GM21717 (cell line): ENCODE measurements around the gene AKNAD1.

ENCODE experiments used
- ATAC-seq: cut with Tn5 transposase; IDR thresholded peaks from one replicate; pipeline ENCODE4 v1.9.1; 2021; ENCODE audit warnings: mild to moderate bottlenecking, moderate library complexity; ENCODE audit not compliant: unreplicated experiment

AKNAD1 gene

DNA sequence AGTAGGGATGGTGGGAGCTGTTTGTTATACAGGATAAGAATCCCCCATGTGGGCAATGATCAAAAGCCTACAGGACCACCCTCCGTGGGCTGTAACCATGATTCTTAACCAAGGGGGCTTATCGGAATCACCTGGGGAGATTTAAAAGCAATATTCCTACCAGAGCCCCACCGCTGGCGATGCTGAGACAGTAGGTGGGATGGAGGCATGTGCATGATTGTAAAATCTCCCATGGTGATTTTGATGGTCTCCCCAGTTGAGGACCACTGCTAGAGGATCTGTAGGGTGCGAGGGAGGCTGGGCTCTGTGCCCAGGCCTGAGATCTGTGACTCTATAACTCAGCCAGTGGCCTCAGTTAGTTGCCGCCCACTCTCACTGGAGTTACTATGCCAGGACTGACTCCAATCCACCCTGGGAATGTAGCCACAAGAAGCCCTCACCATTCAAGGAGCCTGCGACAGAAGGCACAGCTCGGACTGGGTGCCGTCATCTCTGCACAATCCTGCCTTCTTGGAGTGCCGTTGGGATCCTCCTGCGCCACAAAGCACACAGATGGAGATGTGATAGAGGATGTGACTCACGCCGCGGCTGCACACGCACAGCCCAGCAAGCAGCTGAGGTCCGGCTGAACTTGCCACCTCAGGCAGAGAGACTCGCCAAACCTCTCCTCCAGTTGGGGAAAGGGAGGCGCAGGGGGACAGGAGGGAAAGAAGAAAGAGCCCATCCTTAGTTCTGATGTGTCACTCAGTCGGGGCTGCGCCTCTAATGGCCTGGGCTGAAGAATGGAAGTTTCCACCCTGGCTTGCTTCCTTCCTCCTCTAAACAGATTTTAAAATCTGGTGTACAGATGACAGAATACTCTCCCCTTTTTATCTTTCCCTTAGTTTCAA lies 26.5 kb downstream of the AKNAD1 start:
- no peak for ATAC-seq

DNA sequence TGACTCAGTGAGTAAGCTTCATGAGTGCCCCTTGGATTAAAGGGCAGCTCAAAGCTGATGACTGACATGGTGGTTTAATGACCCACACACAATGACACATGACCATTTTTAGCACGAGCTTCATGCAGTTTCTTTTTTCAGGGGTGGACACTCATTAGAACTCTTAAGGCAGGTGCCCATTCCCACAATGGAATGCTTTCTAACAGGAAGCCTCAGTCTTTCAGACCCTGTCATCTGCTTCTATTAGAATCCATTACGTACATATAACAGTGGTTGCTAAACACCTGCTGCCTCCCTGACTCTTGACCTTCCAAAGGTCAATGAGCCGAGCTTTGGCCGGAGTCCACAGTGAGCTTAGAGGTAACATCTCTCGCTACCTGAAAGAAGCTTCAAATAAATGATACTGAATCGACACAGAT lies 27.4 kb downstream of the AKNAD1 start:
- ATAC-seq: no peak

DNA sequence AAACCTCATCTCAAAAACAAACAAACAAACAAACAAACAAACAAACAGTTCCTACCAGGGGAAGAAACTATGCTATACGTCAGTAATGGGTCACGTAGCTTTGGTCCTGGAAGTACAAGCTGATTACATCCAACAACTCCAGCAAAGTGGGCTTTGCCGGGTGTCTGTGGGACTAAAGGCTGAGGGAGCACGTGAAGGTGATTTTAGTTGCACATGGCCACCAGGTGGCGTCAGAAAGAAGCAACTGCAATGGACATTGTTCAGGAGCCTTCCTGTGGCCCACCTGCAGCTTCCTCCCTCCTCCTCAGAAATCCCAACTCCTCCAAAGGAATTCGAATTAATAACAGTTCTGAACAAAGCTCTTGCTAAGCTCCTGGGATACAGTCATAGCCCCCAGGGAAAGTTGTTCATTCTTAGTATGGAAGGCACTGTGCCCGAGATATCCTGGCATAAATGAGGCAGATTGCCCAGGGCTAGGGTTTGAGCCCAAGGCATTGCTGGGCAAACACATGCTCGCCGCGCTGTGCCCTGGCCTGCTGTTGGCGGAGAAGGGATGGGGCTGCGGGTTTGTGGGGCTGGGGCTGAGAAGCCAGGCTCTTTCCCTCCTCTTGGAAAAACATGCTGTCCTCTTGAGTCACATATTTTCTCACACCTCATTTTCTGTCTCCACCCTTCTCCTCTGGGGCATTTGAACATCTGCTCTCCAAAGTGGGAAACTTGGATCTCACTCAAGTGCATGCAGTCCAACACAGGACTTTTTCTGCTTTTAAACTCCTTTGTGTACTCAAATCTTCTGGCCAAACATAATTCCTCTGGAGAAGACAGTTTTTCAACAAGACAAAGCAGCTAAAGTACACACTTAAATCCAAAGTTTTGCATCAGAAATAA lies 28.6 kb downstream of the AKNAD1 start:
- no peak for ATAC-seq

DNA sequence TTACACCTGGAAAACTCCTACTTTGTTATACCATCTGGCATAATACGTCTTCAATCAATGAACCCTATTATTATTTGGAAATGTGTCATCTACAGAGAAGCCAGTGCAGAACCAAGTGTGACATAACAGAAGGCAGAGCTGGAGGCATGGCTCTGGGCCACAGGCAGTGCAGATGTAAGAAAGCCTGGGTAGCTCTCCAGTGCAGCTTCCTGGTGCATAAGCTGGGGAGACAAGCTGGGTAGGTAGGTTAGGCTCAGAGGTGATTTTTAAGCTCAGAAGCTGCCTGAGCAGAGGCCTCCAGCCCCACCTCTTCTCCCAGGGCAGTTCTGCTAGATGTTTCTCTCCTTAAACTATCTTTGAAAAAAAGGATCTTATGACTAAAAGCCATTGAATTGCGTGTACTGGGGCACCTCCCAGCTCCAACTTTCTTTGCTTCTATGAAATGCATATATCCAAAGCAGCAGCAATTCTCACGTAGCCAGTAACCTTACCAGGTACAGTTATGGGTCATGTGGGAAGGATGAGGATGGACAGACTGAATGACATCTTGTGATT lies 30.7 kb downstream of the AKNAD1 start:
- no peak for ATAC-seq

DNA sequence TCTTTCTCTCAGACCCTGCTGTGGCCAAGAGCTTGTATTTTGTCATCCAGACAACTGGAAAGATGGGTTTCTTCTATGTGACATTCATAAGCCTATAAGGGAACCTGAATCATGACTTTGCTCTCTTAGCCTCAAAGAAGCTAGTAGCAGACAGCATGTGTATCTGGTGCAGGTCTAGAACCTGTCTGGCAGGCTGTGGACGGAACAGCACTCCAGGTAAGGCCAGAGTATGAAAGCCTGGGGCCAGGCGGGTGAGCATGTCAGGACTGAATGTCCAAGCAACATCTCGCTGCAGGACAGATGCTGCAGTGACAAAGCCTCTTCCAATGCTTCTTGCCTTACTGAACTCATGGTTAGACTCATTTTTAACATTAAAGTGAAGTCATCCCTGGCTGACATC lies 32.8 kb downstream of the AKNAD1 start:
- ATAC-seq: no peak

DNA sequence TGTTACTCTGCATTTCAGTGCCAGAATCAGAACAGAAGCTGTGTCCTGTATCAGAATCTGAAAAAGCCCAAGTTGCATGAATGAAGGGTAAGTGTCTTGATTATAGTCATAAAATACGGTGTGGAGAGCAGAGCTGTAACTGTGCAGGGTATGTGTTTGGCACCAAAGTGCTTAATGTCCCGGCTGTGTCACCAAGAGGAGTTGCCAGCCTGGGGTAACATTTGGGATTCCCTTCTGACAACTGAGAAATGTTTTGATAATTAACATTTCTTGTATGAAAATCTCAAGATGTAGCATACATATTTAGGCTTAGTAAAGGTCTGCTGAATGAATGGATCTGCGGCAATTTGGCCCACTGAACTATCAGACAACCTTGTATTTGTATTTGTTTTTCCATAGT lies 33.3 kb downstream of the AKNAD1 start:
- no peak for ATAC-seq

DNA sequence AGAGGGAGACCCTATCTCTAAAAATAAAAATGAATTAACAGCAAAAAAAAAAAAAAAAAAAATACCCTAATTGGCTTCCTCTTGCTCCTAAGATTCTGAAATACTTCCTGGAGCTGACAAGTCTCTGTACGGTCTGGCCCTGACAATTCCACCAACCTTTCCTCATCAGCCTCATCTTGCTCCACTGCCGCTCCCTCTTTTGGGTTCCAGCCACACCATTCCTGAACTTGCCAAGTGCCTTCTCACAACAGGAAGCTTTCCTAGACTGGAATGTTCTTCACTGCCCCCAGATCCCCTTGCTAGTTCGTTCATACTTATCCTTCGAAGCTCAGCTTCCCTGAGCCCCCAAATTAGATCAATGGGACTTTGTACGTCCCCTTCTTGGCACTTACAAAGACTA lies 37.0 kb downstream of the AKNAD1 start:
- ATAC-seq: no peak

DNA sequence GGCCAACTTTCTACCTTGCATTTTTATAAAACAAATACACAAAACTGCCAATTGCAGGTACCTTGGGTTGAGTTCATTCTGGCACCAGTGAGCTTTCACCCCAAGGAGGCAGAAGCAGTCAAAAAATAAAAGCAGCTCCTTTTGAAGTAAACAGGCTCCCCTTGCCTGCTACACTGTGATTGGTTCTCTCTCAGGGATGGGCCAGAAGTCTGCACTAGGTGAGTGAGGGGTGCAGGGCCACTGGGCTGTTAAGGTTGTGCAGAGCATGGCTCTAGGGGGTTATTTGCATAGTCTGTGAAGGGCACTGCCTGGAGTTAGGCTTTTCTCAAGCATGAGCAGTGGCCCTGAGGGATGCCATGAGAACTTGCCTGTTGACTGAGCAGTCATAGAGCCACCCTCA lies 39.1 kb downstream of the AKNAD1 start:
- ATAC-seq: no peak

DNA sequence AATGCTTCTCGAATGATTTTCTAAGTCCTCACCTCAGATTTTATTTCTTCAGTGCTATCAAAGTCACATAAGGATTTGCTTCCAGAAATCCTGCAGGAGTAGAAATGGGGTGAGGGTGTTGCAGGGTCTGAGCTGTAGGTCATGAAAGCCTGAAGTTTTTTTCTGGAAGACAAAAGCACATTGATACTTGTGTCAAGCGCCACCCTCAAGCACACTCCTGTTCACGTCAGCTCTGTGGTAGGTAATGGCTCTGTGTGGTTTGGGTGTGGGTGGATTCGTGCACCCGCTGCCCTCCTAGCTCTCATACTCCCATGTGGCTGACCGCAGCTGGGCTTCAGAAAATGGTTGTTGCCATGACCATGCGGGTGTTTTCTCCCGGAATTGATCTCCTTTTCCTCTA lies 39.9 kb downstream of the AKNAD1 start:
- no peak for ATAC-seq

DNA sequence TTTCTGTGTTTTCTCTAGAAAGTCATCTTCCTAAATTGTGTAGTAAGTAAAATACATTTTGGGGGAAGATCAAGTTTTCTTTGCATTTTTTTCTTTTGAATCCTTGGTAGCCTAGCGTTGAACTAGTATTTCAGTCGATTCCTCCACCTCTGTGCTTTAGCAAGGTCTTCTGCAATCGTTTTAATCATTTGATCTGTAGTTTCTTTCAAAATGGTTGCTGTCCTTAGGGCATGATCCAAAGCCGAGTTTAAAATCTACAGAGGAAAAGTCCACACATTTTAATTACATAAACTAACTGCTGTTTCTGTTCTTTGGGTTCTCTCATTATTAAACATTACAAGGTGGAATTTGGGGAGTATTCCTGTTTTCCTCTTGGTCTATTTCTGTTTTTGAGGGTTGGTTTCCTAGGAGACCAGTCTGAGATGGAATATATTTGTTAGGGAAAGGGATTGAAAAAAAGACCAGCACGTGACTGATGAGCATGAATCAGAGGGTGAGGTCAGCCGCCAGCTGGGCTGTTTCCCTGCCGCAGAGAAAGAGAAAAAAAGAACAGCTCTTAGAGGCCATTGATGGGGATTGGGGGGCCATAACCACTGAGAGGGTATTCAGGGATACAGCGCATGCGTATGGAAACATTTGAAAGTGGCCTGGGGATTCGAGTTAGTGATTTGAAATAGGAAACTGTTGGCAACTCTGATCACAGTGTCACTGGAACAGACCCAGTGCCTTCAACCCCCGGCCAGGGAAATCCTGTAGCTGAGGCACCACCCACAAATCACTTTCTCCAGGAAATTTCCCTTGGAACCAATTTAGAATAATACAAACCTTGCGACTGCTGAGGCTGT lies 40.6 kb downstream of the AKNAD1 start:
- no peak for ATAC-seq

DNA sequence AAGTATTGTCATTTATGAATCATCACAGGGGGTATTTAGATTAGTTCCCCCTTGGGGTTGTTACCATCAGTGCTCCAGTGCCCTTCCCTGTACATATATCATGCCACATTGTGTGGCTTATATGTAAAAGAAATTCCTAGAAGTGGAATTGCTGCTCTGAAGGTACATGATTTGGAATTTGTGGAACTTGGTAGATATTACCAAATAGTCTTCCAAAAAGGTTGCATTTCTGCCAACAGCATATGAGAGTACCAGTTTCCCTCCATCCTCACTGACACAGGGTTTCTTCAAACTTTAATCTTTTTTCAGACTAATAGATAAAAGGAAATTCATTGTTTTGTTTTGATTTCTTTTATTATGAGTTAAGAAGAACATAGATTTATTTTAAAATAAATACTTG lies 41.3 kb downstream of the AKNAD1 start:
- ATAC-seq: no peak

DNA sequence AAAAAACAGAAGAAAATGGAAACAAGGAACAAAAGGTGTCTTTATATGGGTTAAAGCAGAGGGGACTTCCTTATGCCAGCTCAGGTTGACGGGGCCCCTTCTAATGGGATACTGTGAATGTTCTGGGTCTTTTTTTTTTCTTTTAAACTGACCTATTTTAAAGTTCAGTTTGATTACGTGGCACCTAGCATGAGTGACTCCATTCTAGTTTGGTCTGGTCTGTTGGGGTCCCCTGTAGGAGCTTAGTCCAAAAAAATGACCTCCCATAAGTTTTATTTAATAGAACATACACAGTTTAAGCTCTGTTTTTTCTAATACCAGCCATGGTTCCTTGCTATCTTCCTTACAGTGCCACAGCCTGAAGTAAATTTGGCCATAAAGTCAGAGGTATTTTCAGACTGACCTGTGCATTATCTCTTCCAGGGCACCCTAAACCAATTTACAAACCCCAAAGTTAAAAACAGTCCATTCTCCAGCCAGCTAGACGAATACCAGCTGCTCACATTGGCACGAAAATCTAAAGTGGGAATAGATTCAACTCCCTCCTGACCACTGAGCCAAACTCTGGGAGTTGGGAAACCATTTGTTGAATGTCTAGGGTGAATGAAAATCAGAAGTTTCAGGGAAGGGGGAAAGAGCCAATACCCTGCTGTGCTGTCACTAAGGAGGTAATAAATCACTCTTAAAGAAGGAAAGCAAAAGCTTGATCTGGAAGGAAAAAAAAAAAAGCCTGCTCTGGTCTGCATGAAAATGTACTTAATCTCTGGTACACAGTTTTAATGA lies 42.4 kb downstream of the AKNAD1 start:
- ATAC-seq: no peak

DNA sequence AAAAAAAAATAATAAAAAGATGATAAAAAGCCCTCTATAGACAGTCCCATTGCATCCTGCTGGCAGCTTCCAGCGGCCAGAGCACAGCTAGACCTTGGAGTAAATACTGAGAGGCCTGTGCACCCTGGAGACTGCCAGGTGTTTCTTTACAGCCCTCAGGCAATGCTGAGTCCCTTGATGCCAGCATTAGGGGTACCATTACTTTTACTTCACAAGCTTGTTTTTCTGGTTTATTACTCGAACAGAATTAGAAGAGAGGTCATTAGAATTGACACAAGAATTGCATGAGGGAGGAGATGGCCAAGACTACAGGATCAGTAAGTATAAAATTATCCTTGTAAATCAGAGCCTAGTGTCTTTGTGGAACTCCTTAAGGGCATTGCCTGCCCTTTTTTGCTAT lies 43.6 kb downstream of the AKNAD1 start:
- no peak for ATAC-seq

DNA sequence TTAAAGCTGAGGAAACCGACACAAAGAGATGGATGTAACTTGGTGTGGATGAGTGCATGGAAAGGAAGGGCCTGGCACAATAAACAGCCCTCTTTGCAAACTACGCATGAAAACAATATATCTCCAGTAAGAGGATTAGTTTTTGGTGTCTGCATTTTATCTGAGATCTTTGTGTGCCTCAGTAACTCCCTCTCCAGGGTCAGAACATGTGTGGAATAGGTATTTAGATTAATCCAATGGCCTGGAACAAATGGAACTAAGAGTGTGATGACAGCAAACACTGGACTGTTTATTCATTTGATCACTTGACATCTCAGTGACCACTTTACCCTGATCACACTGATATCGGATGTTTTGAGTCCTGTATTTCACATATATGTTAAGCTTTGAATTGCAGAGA lies 45.3 kb downstream of the AKNAD1 start:
- ATAC-seq: no peak

DNA sequence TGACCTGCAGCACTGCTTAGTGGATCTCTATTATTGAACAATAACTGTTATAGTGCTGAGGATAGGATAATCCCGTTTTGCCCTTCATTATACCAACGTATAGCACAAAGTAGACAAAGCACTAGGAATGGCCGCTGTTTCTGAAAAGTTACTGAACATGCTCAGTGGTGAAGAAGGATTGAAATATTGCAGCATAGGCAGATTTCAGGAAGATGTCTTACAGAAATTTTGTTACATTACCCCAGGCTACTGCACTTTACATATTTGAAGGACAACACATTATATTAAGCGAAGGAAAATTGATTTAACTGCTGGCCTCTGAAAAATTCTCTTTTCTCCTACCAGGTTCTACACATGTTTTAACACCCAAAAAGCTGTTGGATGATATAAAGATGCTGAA lies 48.5 kb downstream of the AKNAD1 start:
- ATAC-seq: no peak

DNA sequence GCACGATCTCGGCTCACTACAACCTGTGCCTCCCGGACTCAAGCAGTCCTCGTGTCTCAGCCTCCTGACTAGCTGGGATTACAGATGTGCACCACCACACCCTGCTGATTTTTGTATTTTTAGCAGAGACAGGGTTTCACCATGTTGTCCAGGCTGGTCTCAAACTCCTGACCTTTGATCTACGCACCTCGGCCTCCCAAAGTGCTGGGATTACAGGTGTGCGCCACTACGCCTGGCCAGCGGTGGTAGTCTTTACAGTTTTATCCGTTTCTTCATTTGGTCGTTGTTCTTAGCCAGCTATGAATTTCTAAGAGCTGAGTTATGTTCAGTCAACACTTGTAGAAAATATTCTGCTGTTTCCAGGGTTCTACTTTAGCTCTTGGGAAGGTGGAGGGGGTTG lies 53.3 kb downstream of the AKNAD1 start:
- no peak for ATAC-seq

DNA sequence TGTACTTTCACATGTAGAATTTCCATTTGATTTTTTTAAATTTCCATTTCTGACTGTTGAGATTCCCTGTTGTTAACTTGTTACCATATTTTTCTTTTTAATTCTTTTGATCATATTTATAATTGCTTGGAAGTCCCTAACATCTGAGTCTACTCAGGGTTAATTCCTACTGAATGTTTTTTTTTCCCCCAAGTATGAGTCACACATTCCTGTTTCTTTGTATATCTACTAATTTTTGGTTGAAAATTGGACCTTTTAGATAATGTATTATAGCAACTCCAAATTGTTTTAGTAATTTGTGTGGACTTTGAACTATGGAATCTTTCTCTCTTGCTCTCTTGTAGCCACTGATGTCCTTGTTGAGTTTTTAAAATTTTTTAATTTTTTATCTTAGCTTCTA lies 55.8 kb downstream of the AKNAD1 start:
- ATAC-seq: no peak

DNA sequence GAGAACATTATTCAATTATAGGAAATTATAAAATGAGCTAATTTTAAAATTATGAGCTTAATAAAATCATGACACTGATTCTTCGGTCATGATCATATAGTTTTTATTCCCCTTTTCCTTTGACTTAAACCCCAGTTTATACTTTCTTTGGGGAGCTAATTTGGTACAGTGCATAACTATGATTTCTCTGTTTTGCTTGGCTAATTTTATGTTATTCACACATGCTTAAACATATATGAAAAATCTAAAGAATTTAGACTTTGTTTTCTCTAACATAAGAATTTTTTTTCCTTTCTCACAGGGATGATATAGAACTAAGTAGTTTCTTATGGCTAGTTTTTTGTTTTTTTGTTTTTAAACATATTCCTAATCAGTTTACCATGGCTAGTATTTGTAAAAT lies 57.9 kb downstream of the AKNAD1 start:
- no peak for ATAC-seq

DNA sequence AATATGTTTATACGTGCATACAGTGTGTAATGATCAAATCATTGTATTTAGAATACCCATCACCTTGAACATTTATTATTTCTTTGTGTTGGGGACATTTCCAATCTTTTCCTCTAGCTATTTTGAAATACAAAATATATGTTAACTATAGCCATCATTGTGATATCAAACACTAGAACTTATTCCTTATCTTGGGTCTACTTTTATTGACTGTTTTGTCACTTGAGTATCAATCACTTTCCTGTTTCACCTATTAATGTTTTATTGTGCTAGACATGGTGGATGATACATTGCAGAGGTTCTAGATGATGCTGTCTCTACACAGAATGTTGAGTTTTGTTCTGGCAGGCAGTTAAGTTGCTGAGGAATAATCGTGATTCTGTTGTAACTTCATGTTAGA lies 64.5 kb downstream of the AKNAD1 start:
- no peak for ATAC-seq

DNA sequence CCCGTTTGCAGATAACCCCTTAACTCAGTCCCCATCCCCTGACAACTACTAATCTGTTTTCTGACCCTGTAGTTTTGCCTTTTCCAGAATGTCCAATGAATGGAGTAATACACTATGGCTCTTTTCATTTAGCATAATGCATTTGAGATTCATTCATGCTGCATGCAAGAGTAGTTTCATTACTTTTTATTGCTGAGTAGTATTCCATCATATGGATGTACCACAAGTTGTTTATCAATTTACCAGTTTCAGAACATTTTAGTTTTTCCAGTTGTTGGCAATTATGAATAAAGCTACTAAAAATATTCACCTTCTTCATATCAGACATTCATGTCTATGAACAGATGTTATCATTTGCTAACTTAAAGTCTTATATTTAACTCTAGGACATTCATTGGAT lies 65.1 kb downstream of the AKNAD1 start:
- no peak for ATAC-seq
